COR-L47 (cell line): ENCODE data around the gene HSPE1.
"Not testable (repeated sequence)": the region's sequence is repeated elsewhere in the genome, so short reads cannot be mapped to it uniquely, and the experiment has no call there.

Source experiments
- DNase-seq: peaks from one replicate; lab custom pipeline; 2025; lab: John Stamatoyannopoulos, UW

HSPE1 gene

GRCh38 chr2:197498235-197498936, 1.8 kb upstream of the HSPE1 start:
- DNase-seq: no peak

- peak; percentile 31 for DNase-seq
Observed at GRCh38 chr2:197498937-197499593, 1.1 kb upstream of the HSPE1 start.

GRCh38 chr2:197500503-197501131, 438 bp downstream of the HSPE1 start:
- no peak for DNase-seq

- DNase-seq: no peak
Observed at GRCh38 chr2:197502201-197502600, 2.0 kb downstream of the HSPE1 start.

GRCh38 chr2:197502685-197503084, 2.5 kb downstream of the HSPE1 start:
- no peak for DNase-seq

- no peak for DNase-seq
Observed at GRCh38 chr2:197504000-197504399, 3.8 kb downstream of the HSPE1 start.

GRCh38 chr2:197504512-197504911, 4.3 kb downstream of the HSPE1 start:
- DNase-seq: no peak

- DNase-seq: no peak
Observed at GRCh38 chr2:197506658-197507057, 6.5 kb downstream of the HSPE1 start.

GRCh38 chr2:197513915-197514314, 13.7 kb downstream of the HSPE1 start:
- no peak for DNase-seq

GRCh38 chr2:197514754-197515153, 14.6 kb downstream of the HSPE1 start:
- no peak for DNase-seq

GRCh38 chr2:197515315-197515738, 15.1 kb downstream of the HSPE1 start:
- DNase-seq: no peak

- peak; percentile 93 for DNase-seq
Observed at GRCh38 chr2:197515739-197516392, 15.7 kb downstream of the HSPE1 start, which contains the start of gene MOB4. TSS of gene MOB4 (plus strand) at chr2:197516066. CDS start at chr2:197516087, 21 bp downstream.

GRCh38 chr2:197516393-197516761, 16.2 kb downstream of the HSPE1 start:
- no peak for DNase-seq

GRCh38 chr2:197517150-197517549, 17.0 kb downstream of the HSPE1 start:
- no peak for DNase-seq

- DNase-seq: no peak
Observed at GRCh38 chr2:197538412-197538811, 38.2 kb downstream of the HSPE1 start.

- no peak for DNase-seq
Observed at GRCh38 chr2:197539734-197540133, 39.6 kb downstream of the HSPE1 start.

GRCh38 chr2:197543206-197543605, 43.0 kb downstream of the HSPE1 start:
- DNase-seq: no peak

GRCh38 chr2:197547163-197547900, 47.2 kb downstream of the HSPE1 start:
- no peak for DNase-seq

GRCh38 chr2:197548582-197548981, 48.4 kb downstream of the HSPE1 start:
- no peak for DNase-seq

- DNase-seq: not testable (repeated sequence)
Observed at GRCh38 chr2:197551260-197551659, 51.1 kb downstream of the HSPE1 start.
